ENCODE measurements around the gene TIE1.

DNA sequence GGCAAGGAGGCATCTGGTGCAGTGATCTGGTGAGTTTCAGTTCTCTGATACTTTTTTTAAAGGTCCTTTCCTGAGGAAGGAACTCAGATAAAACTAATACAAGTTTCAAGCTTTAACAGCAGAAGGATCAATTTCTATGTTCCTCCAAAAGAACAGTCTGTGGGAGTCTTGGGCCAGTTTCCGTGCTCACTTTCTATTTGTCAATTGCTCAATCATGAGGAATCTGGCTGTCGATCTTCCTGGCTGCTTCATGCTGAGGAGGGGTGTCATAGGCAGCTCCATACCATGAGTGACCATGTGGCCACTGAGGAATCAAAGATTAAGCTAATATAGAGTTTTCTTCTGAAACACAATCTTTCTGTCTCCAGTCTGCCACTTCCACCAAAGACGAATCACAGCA, 42.4 kb upstream of the TIE1 start:
- TF ChIP-seq CTCF (conservative IDR thresholded peaks at IDR 0.05; ENCODE audit: low read length) (no peak), EZH2phosphoT487 (IDR thresholded peaks at IDR 0.05; ENCODE audit: borderline replicate concordance, low read depth, low read length) (no peak)
